Fibroblast of villous mesenchyme (primary cell): ENCODE results near the gene PAQR3. TPM values are rescaled to one million over a fixed set of nuclear protein-coding genes. Genes with fewer than 3 reads are reported as not detected.

Experiments used
- DNase-seq: peaks from one replicate; pipeline ENCODE4 v3.0.0-alpha.2; 2010; ENCODE audit warnings: low read depth
- H3K4me3 ChIP-seq: 2 replicates; pipeline ENCODE4 v1.5.1; 2011; ENCODE audit warnings: low read depth, mild to moderate bottlenecking, low read length
- total RNA-seq: library from RNA; depleted of rRNA; stranded (reverse); fragments of >200 nt; gene quantifications from 2 replicates; pipeline ENCODE4 v1.2.3, GENCODE V29; 2012
- TF ChIP-seq, protein P1 (sequence below): IDR thresholded peaks from 2 replicates; pipeline ENCODE4 v1.5.1; 2012; ENCODE audit warnings: low read depth, mild to moderate bottlenecking, low read length; ENCODE audit not compliant: insufficient read depth

PAQR3 gene
- total RNA-seq, 1 donor, result 29.8 TPM

- TF ChIP-seq, protein P1, sequence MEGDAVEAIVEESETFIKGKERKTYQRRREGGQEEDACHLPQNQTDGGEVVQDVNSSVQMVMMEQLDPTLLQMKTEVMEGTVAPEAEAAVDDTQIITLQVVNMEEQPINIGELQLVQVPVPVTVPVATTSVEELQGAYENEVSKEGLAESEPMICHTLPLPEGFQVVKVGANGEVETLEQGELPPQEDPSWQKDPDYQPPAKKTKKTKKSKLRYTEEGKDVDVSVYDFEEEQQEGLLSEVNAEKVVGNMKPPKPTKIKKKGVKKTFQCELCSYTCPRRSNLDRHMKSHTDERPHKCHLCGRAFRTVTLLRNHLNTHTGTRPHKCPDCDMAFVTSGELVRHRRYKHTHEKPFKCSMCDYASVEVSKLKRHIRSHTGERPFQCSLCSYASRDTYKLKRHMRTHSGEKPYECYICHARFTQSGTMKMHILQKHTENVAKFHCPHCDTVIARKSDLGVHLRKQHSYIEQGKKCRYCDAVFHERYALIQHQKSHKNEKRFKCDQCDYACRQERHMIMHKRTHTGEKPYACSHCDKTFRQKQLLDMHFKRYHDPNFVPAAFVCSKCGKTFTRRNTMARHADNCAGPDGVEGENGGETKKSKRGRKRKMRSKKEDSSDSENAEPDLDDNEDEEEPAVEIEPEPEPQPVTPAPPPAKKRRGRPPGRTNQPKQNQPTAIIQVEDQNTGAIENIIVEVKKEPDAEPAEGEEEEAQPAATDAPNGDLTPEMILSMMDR, result no peak
- no peak for DNase-seq
- H3K4me3 ChIP-seq, result no peak overlapping the region
These were observed 10.5 kb upstream of the PAQR3 start for GRCh38 chr4:78949735-78950134.

DNA sequence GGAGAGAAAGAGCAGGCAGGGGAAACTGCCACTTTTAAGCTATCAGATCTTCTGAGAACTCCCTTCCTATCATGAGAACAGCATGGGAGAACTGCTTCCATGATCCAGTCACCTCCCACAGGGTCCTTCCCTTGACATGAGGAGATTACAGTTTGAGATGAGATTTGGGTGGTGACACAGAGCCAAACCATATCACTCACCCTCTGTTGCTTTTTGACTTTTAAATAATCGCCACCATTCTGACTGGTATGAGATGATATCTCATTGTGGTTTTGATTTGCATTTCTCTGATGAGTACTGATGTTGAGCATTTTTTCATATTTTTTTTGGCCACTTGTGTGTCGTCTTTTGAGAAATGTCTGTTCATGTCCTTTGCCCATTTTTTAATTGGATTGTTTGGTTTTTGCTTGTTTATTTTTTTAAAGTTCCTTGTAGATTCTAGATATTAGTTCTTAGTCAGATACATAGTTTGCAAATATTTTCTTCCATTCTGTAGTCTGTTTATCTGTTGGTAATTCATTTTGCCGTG, 6.5 kb upstream of the PAQR3 start:
- no peak overlapping the region for H3K4me3 ChIP-seq
- TF ChIP-seq, protein P1, result no peak
- DNase-seq, result no peak

DNA sequence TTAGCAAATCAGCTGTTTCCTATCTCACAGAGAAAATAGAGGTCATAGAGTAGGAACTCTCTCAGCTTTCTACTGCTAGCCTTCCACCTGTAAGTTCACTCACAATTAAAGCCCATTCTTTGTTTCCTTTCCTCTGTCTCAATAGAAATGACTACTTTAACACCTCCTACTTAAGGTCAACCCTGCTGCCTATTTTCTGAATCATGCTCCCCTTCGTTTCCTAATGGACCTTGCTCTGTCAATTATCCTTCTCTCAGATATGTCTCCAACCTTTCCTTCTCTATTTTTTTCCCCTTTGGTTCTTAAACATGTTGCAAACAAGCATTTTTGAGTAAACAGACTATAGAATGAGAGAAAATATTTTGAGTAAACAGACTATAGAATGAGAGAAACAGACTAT, 5.1 kb upstream of the PAQR3 start:
- TF ChIP-seq, protein P1, result no peak
- H3K4me3 ChIP-seq, result no peak overlapping the region
- DNase-seq, result no peak

DNA sequence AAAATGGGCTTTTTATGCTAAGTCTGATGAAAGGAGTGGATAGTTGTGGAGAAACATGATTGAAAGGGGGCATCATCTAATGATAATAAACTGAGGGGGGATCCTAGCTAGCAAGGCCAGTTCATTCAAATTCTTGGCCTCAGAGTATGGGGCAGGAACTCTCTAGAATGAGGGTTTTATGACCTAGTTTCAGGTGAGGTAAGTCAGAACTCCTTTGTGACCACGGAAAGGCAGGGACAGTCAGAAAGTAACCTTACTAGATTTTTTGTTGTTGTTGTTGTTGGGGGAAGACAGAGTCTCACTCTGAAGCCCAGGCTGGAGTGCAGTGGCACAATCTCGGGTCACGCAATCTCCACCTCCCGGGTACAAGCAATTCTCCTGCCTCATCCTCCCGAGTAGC, 1.5 kb upstream of the PAQR3 start:
- DNase-seq, result no peak
- H3K4me3 ChIP-seq, result no peak overlapping the region
- TF ChIP-seq, protein P1, result no peak

DNA sequence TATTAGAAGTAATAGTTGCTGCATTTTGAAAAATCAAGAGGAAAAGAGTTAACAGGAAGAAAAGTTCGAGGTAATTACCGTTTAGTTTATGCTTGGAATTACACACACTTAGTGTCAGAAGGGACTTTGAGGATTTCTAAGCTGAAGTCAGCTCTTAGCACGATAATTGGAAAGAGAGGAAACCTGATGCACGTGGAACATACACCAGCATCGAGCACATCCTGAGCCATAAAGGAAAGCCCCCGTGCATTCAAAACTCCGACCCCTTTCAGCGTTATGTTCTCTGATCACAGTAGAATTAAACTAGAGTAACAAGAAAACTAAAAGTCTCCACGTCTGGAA, 400 bp upstream of the PAQR3 start:
- peak overlapping the region; percentile 89 for H3K4me3 ChIP-seq
- TF ChIP-seq, protein P1, result no peak
- no peak for DNase-seq

- no peak for DNase-seq
- H3K4me3 ChIP-seq, result peak overlapping the region; percentile 89
- TF ChIP-seq, protein P1, result no peak
These were observed 767 bp downstream of the PAQR3 start for GRCh38 chr4:78938474-78938867.

GRCh38 chr4:78937837-78938236, 1.4 kb downstream of the PAQR3 start:
- no peak overlapping the region for H3K4me3 ChIP-seq
- TF ChIP-seq, protein P1, result no peak
- DNase-seq, result no peak
